ENCODE measurements around the gene VGLL2. TPM values are rescaled to one million over a fixed set of nuclear protein-coding genes. Genes with fewer than 3 reads are reported as not detected.

Gene VGLL2
- total and polyA plus RNA-seq, 2 donors (not counting 3 experiments of a cell fraction or from before 2014, with no cell fraction given) = not detected

GRCh38 chr6:117269638-117270054 lies 4.3 kb downstream of the VGLL2 start:
- TF ChIP-seq POLR2A (IDR thresholded peaks at IDR 0.05; ENCODE audit: low read depth, low read length) = no peak
- TF ChIP-seq FOS (IDR thresholded peaks at IDR 0.05; ENCODE audit: borderline replicate concordance, insufficient read depth, low read length) = no peak
- no peak for TF ChIP-seq JUN (IDR thresholded peaks at IDR 0.05; ENCODE audit: borderline replicate concordance, insufficient read depth, insufficient read length, low read depth)
- TF ChIP-seq POLR2AphosphoS5 (IDR thresholded peaks at IDR 0.05; ENCODE audit: insufficient read depth, low read depth, low read length) = no peak
- no peak for TF ChIP-seq EZH2 (IDR thresholded peaks at IDR 0.05; ENCODE audit: borderline replicate concordance, low read depth, low read length, severe bottlenecking)
- no peak for TF ChIP-seq GATA2 (IDR thresholded peaks at IDR 0.05; ENCODE audit: insufficient read depth, insufficient read length, low read depth, low read length)
- TF ChIP-seq MAX (IDR thresholded peaks at IDR 0.05; ENCODE audit: insufficient read depth, insufficient read length) = no peak
- TF ChIP-seq, protein P1, sequence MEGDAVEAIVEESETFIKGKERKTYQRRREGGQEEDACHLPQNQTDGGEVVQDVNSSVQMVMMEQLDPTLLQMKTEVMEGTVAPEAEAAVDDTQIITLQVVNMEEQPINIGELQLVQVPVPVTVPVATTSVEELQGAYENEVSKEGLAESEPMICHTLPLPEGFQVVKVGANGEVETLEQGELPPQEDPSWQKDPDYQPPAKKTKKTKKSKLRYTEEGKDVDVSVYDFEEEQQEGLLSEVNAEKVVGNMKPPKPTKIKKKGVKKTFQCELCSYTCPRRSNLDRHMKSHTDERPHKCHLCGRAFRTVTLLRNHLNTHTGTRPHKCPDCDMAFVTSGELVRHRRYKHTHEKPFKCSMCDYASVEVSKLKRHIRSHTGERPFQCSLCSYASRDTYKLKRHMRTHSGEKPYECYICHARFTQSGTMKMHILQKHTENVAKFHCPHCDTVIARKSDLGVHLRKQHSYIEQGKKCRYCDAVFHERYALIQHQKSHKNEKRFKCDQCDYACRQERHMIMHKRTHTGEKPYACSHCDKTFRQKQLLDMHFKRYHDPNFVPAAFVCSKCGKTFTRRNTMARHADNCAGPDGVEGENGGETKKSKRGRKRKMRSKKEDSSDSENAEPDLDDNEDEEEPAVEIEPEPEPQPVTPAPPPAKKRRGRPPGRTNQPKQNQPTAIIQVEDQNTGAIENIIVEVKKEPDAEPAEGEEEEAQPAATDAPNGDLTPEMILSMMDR (IDR thresholded peaks at IDR 0.05; ENCODE audit: extremely low read depth in 1 of 2, insufficient read depth in 1 of 2, low read depth in 1 of 2, low read length in 2 of 2) = no peak
- no peak for TF ChIP-seq MYC (IDR thresholded peaks at IDR 0.05; ENCODE audit: low read depth, low read length)
- CTCF ChIA-PET = no interaction called here
- H3K9me3 ChIP-seq (replicated peaks; ENCODE audit: control insufficient read depth, insufficient read depth, low read length) = no peaks in the 10 kb centered on the region
- no peaks in the 10 kb centered on the region for H4K20me1 ChIP-seq (replicated peaks; ENCODE audit: control insufficient read depth, extremely low read depth, insufficient read depth, low read length)
- H3K27me3 ChIP-seq (ENCODE audit: control insufficient read depth in 2 of 2, insufficient read depth in 2 of 2, low read length in 2 of 2) = peaks cover 79 to 85% of the 10 kb centered on the region in 2 experiments
- no peak overlapping the region for H3K4me3 ChIP-seq (replicated peaks in 1 of 3; ENCODE audit: insufficient read depth in 1 of 3, low read depth in 1 of 3, low read length in 3 of 3)
- H2AFZ ChIP-seq (ENCODE audit: low read depth, low read length) = no peak overlapping the region
- intact Hi-C loops (cut with micrococcal nuclease) = loop anchor here (5.0 kb wide), 1 partner anchor 333 kb away; the partner anchor contains the start of gene GOPC
- H3K9me1 ChIP-seq (replicated peaks; ENCODE audit: control insufficient read depth, extremely low read depth, insufficient read depth, low read length) = no peaks in the 10 kb centered on the region
- POLR2A ChIA-PET = no interaction called here
- no peak for DNase-seq (ENCODE audit: low read depth, low spot score)
- FAIRE-seq = no peak
- no peak overlapping the region for H3K4me2 ChIP-seq (ENCODE audit: insufficient read depth, low read length)
- dilution Hi-C loops (cut with MboI; ENCODE audit: extremely low pct_ligation_motif_present, low sequenced_read_pairs) = no loop called here
- no peak overlapping the region for H3K9ac ChIP-seq (replicated peaks; ENCODE audit: extremely low read depth, insufficient read depth, low read length)
- peaks cover 5% of the 10 kb centered on the region for H3K4me1 ChIP-seq (ENCODE audit: control insufficient read depth, extremely low read depth, insufficient read depth, low read length)
- H3K36me3 ChIP-seq (ENCODE audit: control insufficient read depth in 2 of 2, extremely low read depth in 1 of 2, insufficient read depth in 2 of 2, low read length in 2 of 2) = no peaks in the 10 kb centered on the region
- H3K79me2 ChIP-seq (ENCODE audit: control insufficient read depth, insufficient read depth, low read length) = no peaks in the 10 kb centered on the region
- BruUV-seq (replicated peaks) = no TSS peak
- no peak overlapping the region for H3K27ac ChIP-seq (ENCODE audit: insufficient read depth, low read depth, low read length)
